DND-41 (cell line): Measurements from ENCODE around the gene PLA2G2D.

ENCODE experiments used
- CTCF ChIP-seq: IDR thresholded peaks from 2 replicates; pipeline ENCODE4 v1.5.1; 2012; ENCODE audit warnings: borderline replicate concordance, low read length, moderate library complexity, mild to moderate bottlenecking; ENCODE audit not compliant: poor library complexity, severe bottlenecking; ENCODE audit errors: extremely low read depth
- EZH2 ChIP-seq: IDR thresholded peaks from 3 replicates; pipeline ENCODE4 v1.6.1; 2012; ENCODE audit warnings: borderline replicate concordance, low read depth, mild to moderate bottlenecking, moderate library complexity, low read length, inconsistent platforms; ENCODE audit not compliant: severe bottlenecking

DNA sequence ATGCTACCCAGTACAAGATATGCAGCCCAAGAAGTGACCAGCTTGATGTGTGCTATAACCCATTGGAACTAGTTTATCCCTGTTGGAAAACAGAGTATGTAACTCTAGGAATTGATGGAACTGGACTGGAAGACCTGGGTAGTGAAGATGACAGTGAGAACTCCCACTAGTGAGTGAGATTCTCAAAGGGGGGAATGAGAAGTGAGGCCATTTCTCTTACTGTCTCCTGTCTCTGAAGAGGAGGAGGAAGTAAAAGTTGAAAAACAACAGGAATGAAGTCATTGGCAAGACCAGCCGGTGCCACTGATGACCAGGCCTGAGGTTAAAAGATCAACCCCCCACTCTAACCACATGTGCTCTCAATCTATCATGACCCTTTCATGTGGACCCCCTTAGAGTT is 40.7 kb upstream of the PLA2G2D start:
- TF ChIP-seq CTCF (no peak), EZH2 (no peak)
